Suprapubic skin (tissue), 4 donors: ENCODE results near the gene FITM2. TPM values are rescaled to one million over a fixed set of nuclear protein-coding genes. Genes with fewer than 3 reads are reported as not detected.

Experiments used
- DNase-seq, 2 donors: peaks; one replicate each; pipeline ENCODE4 v3.0.0-alpha.2; 2019; ENCODE audit warnings: low spot score in 2 of 2
- H3K27ac ChIP-seq: fragments of 200-600 bp; sonication (generic); one replicate; pipeline ENCODE4 v1.5.1; 2019
- H3K27me3 ChIP-seq: fragments of 200-600 bp; sonication (generic); one replicate; pipeline ENCODE4 v1.5.1; 2019
- H3K36me3 ChIP-seq: fragments of 200-600 bp; sonication (generic); one replicate; pipeline ENCODE4 v1.5.1; 2019
- H3K4me1 ChIP-seq: fragments of 200-600 bp; sonication (generic); one replicate; pipeline ENCODE4 v1.5.1; 2019
- H3K4me3 ChIP-seq: fragments of 200-600 bp; sonication (generic); one replicate; pipeline ENCODE4 v1.5.1; 2019; ENCODE audit warnings: mild to moderate bottlenecking
- H3K9me3 ChIP-seq: fragments of 200-600 bp; sonication (generic); one replicate; pipeline ENCODE4 v1.5.1; 2019
- CTCF ChIP-seq, 2 donors: fragments of 200-600 bp in 1 of 2; fragments of 450-650 bp in 1 of 2; sonication (generic) in 1 of 2; IDR thresholded peaks; one replicate each; pipeline ENCODE4 v1.5.1; 2016 to 2019; ENCODE audit warnings: antibody characterized with exemption in 2 of 2, mild to moderate bottlenecking in 1 of 2, moderate library complexity in 1 of 2
- EP300 ChIP-seq: sonication (generic); formaldehyde crosslinking; IDR thresholded peaks from one replicate; pipeline ENCODE4 v1.6.1; 2017; ENCODE audit warnings: antibody characterized with exemption
- POLR2A ChIP-seq, 2 donors: fragments of 450-650 bp; IDR thresholded peaks; one replicate each; pipeline ENCODE4 v1.6.1; 2017; ENCODE audit warnings: antibody characterized with exemption in 2 of 2, mild to moderate bottlenecking in 2 of 2, moderate library complexity in 2 of 2
- POLR2AphosphoS5 ChIP-seq, 3 donors: sonication (generic); formaldehyde crosslinking; IDR thresholded peaks; one replicate each; pipeline ENCODE4 v1.6.1; 2017; ENCODE audit warnings: antibody characterized with exemption in 3 of 3
- WGBS: methylation state at CpG from one replicate; pipeline ENCODE4 v1.1.5; 2018; 5-methylcytosine and 5-hydroxymethylcytosine counted together
- total RNA-seq, 4 donors: library from RNA; depleted of rRNA; stranded (reverse); fragments of >200 nt; gene quantifications; one replicate each; pipeline ENCODE4 v1.1.0, GENCODE V29; 2016

FITM2 gene
- total RNA-seq, 4 donors from 2014 or later: 10.4 to 15.9 (median 13.2) TPM

DNA sequence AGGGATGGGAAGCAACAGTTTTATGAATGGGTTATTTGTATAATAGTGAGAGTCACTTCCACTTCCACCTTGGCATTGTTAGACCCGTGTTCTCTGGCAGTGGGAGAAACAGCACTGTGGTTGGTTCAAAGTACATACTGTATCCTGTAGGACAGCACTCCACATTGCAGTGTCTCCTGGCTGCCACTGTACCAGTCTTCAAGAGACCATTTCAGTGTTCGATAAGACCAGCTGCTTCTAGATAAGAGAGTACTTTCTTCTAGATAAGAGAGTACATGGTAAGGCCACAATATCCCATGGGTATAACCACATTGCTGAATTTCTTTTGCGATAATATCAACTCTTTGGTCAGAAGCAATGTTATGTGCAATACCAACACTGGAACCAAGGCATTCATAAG lies 28.8 kb downstream of the FITM2 start:
- TF ChIP-seq CTCF (IDR thresholded peaks at IDR 0.05) (no peak), POLR2A (IDR thresholded peaks at IDR 0.05) (no peak), EP300 (no peak), POLR2AphosphoS5 (IDR thresholded peaks at IDR 0.05) (no peak)
- Histone ChIP-seq H3K9me3 (no peaks in the 10 kb centered on the region), H3K4me3 (no peak overlapping the region), H3K27ac (no peak overlapping the region), H3K36me3 (no peaks in the 10 kb centered on the region), H3K4me1 (no peaks in the 10 kb centered on the region), H3K27me3 (no peaks in the 10 kb centered on the region)
- no peak for DNase-seq
- WGBS: 85% methylated on average over 3 of the region's 3 CpGs

DNA sequence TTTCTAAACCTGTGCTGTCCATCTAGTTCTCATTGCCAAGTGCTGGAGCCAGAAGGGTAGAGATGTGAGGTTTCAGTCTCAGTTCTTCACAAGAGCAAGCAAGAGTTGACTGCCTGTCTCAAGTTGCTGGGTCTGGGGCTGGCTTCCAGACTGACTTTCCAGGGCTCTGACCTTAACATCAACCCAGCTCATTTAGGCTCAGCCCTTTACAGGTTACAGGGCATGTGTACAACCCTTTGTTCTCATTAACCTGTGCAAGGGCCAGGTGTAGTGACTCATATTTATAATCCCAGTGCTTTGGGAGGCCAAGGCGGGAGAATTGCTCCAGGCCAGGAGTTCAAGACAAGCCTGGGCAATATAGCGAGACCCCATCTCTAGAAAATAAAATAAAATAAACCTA lies 30.6 kb downstream of the FITM2 start:
- no peaks in the 10 kb centered on the region for H3K4me1 ChIP-seq
- TF ChIP-seq CTCF (IDR thresholded peaks at IDR 0.05) (no peak), POLR2AphosphoS5 (IDR thresholded peaks at IDR 0.05) (no peak), EP300 (no peak), POLR2A (IDR thresholded peaks at IDR 0.05) (no peak)
- H3K27me3 ChIP-seq: no peaks in the 10 kb centered on the region
- H3K9me3 ChIP-seq: no peaks in the 10 kb centered on the region
- no peak for DNase-seq
- WGBS: 100% methylated on average over 2 of the region's 2 CpGs
- no peaks in the 10 kb centered on the region for H3K36me3 ChIP-seq
- no peak overlapping the region for H3K27ac ChIP-seq
- no peak overlapping the region for H3K4me3 ChIP-seq

GRCh38 chr20:44279228-44279627 lies 31.8 kb downstream of the FITM2 start:
- no peak overlapping the region for H3K27ac ChIP-seq
- no peaks in the 10 kb centered on the region for H3K36me3 ChIP-seq
- no peak for DNase-seq
- H3K27me3 ChIP-seq: no peaks in the 10 kb centered on the region
- WGBS: 82% methylated on average over 11 of the region's 11 CpGs
- H3K9me3 ChIP-seq: no peaks in the 10 kb centered on the region
- H3K4me3 ChIP-seq: no peak overlapping the region
- TF ChIP-seq POLR2AphosphoS5 (IDR thresholded peaks at IDR 0.05): no peak
- TF ChIP-seq CTCF (IDR thresholded peaks at IDR 0.05): no peak
- TF ChIP-seq EP300: no peak
- no peak for TF ChIP-seq POLR2A (IDR thresholded peaks at IDR 0.05)
- H3K4me1 ChIP-seq: no peaks in the 10 kb centered on the region

DNA sequence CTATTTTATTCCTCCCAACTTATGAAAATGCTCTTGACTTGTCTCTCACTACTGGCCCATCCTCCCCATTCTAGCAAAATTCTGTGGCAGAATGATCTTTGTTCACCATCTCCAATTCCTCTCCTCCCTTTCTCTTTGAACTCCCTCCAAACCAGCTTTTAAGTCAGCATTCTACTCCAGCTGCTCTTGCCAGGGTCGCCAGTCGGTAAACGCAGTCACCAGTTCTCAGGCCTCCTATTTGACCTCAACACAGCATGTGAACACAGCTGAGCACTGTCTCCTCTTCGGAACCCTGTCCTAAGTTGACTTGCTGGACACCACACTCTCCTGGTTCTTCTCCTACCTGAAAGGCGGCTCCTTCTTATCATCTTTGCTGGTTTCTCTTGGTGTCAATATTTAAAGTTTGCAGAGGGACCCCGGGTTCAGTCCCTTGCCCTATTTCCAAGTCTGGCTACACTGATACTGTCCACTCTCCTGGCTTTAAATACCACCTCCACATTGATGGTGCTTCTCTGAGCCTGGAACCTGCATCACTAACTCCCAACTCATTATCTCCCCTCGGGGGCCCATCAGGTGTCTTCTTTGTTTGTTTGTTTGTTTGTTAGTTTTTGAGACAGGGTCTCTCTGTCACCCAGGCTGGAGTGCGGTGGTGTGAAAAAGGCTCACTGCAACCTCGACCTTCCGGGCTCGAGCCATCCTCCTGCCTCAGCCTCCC lies 36.5 kb downstream of the FITM2 start:
- no peaks in the 10 kb centered on the region for H3K4me1 ChIP-seq
- no peak for TF ChIP-seq EP300
- no peak for TF ChIP-seq POLR2A (IDR thresholded peaks at IDR 0.05)
- TF ChIP-seq CTCF (IDR thresholded peaks at IDR 0.05): no peak
- no peak for TF ChIP-seq POLR2AphosphoS5 (IDR thresholded peaks at IDR 0.05)
- H3K9me3 ChIP-seq: no peaks in the 10 kb centered on the region
- peaks cover 4% of the 10 kb centered on the region for H3K36me3 ChIP-seq
- H3K27me3 ChIP-seq: no peaks in the 10 kb centered on the region
- 85% methylated on average over 11 of the region's 11 CpGs for WGBS
- H3K4me3 ChIP-seq: no peak overlapping the region
- no peak for DNase-seq
- H3K27ac ChIP-seq: no peak overlapping the region

DNA sequence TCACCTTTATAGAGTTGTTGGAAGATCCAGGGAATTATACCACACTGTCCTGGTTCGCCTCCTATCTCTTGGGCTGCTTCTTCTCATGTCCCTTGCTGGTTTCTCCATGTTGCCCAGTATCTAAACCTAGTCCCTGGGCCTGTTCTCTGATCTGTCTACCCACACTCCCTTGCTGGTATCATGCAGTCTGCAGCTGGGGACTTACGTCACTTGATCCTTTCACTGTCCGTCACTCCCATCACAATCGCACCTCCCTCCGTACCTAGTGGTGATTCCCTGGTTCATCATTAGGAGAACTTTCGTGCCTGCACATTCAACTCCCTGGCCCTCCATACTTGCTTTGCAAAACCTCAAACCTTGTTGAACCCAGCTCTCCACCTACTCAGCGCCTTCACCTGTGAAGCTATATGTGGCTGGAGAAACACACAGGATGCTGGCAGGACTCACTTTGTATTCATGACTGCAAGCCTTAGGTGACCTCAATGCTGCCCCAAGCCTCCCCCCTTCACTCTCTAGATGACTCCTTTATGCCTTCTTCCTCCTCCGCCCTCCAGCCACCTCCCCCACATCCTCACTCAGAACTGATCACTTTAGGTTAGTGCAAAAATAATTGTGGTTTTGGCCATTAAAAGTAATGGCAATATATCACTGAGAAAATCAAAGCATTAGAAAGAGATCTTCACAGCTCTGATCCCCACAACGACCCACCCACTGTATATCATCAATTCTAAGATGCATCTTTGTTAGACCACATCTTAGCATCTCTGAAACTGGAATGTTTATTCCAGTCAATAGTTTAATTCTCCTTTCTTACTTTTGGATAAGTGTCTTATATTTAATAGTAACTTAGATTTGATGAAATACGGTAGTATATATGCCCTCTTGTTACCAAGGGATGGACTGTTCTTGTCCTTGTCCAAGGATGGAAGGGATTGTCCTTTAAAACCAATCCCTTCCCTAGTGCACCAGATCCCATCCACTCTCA lies 37.5 kb downstream of the FITM2 start:
- TF ChIP-seq EP300 (no peak), POLR2AphosphoS5 (IDR thresholded peaks at IDR 0.05) (no peak), CTCF (IDR thresholded peaks at IDR 0.05) (no peak), POLR2A (IDR thresholded peaks at IDR 0.05) (no peak)
- DNase-seq: no peak
- Histone ChIP-seq H3K4me3 (no peak overlapping the region), H3K27me3 (no peaks in the 10 kb centered on the region), H3K36me3 (peaks cover 4% of the 10 kb centered on the region), H3K9me3 (no peaks in the 10 kb centered on the region), H3K27ac (no peak overlapping the region), H3K4me1 (no peaks in the 10 kb centered on the region)
- WGBS: 90% methylated on average over 10 of the region's 10 CpGs
